GM18861 (cell line): ENCODE measurements around the gene CAPN9.
"Not testable (repeated sequence)": the region's sequence is repeated elsewhere in the genome, so short reads cannot be mapped to it uniquely, and the experiment has no call there.

ENCODE experiments used
- ATAC-seq: cut with Tn5 transposase; IDR thresholded peaks from one replicate; pipeline ENCODE4 v1.9.1; 2021; ENCODE audit not compliant: unreplicated experiment

Gene CAPN9

GRCh38 chr1:230747890-230748800 is 957 bp downstream of the CAPN9 start:
- no peak for ATAC-seq

GRCh38 chr1:230749150-230749549 is 2.0 kb downstream of the CAPN9 start:
- ATAC-seq = no peak

- no peak for ATAC-seq
Measured at GRCh38 chr1:230749635-230750034, 2.4 kb downstream of the CAPN9 start.

GRCh38 chr1:230750576-230750975 is 3.4 kb downstream of the CAPN9 start:
- no peak for ATAC-seq

- ATAC-seq = no peak
Measured at GRCh38 chr1:230750986-230751625, 3.9 kb downstream of the CAPN9 start.

- no peak for ATAC-seq
Measured at GRCh38 chr1:230752407-230752806, 5.2 kb downstream of the CAPN9 start.

GRCh38 chr1:230753191-230753585 is 6.0 kb downstream of the CAPN9 start:
- ATAC-seq = no peak

- ATAC-seq = no peak
Measured at GRCh38 chr1:230753586-230754251, 6.5 kb downstream of the CAPN9 start.

GRCh38 chr1:230754796-230755195 is 7.6 kb downstream of the CAPN9 start:
- ATAC-seq = no peak

- ATAC-seq = no peak
Measured at GRCh38 chr1:230757856-230758708, 10.9 kb downstream of the CAPN9 start.

GRCh38 chr1:230758709-230759368 is 11.7 kb downstream of the CAPN9 start:
- no peak for ATAC-seq

GRCh38 chr1:230759369-230760065 is 12.3 kb downstream of the CAPN9 start:
- ATAC-seq = no peak

- ATAC-seq = no peak
Measured at GRCh38 chr1:230760360-230760827, 13.2 kb downstream of the CAPN9 start.

GRCh38 chr1:230761443-230762167 is 14.4 kb downstream of the CAPN9 start:
- ATAC-seq = no peak

- no peak for ATAC-seq
Measured at GRCh38 chr1:230763927-230764591, 16.9 kb downstream of the CAPN9 start.

- ATAC-seq = no peak
Measured at GRCh38 chr1:230766318-230766717, 19.1 kb downstream of the CAPN9 start.

GRCh38 chr1:230767859-230768612 is 20.8 kb downstream of the CAPN9 start:
- ATAC-seq = not testable (repeated sequence)
